BE2C (cell line): Measurements from ENCODE around the gene FBLL1.

Experiments used
- DNase-seq: peaks from one replicate; pipeline ENCODE4 v3.0.0-alpha.2; 2020
- H3K27me3 ChIP-seq: fragments of 250-450 bp; sonication (Bioruptor Pico); 2 replicates; pipeline ENCODE4 v1.5.1; 2020; ENCODE audit warnings: mild to moderate bottlenecking
- H3K36me3 ChIP-seq: fragments of 250-450 bp; sonication (Bioruptor Pico); 2 replicates; pipeline ENCODE4 v1.5.1; 2020; ENCODE audit warnings: mild to moderate bottlenecking
- H3K4me1 ChIP-seq: fragments of 250-450 bp; sonication (Bioruptor Pico); 2 replicates; pipeline ENCODE4 v1.5.1; 2020
- H3K4me3 ChIP-seq: 2 replicates; pipeline ENCODE4 v1.5.1; 2011; ENCODE audit warnings: low read depth, low read length
- H3K9me3 ChIP-seq: fragments of 250-450 bp; sonication (Bioruptor Pico); 2 replicates; pipeline ENCODE4 v1.5.1; 2020
- CTCF ChIP-seq: IDR thresholded peaks from 2 replicates; pipeline ENCODE4 v1.5.1; 2012; ENCODE audit warnings: mild to moderate bottlenecking, low read depth, low read length

The FBLL1 gene

GRCh38 chr5:168489059-168489458 is 40.0 kb upstream of the FBLL1 start:
- no peaks in the 10 kb centered on the region; the same call in 1 of the 2 replicates for H3K4me1 ChIP-seq
- H3K27me3 ChIP-seq, result no peaks in the 10 kb centered on the region
- no peak for DNase-seq
- peaks cover 60% of the 10 kb centered on the region for H3K36me3 ChIP-seq
- no peak for TF ChIP-seq CTCF
- H3K4me3 ChIP-seq, result no peak overlapping the region
- H3K9me3 ChIP-seq, result no peaks in the 10 kb centered on the region

GRCh38 chr5:168494057-168494555 is 35.0 kb upstream of the FBLL1 start:
- TF ChIP-seq CTCF, result no peak
- no peaks in the 10 kb centered on the region for H3K27me3 ChIP-seq
- no peaks in the 10 kb centered on the region for H3K9me3 ChIP-seq
- no peaks in the 10 kb centered on the region for H3K4me1 ChIP-seq
- H3K4me3 ChIP-seq, result no peak overlapping the region
- no peak for DNase-seq
- H3K36me3 ChIP-seq, result peaks cover 97% of the 10 kb centered on the region

GRCh38 chr5:168502563-168503237 is 26.4 kb upstream of the FBLL1 start:
- no peak overlapping the region for H3K4me3 ChIP-seq
- no peaks in the 10 kb centered on the region for H3K9me3 ChIP-seq
- no peaks in the 10 kb centered on the region for H3K4me1 ChIP-seq
- TF ChIP-seq CTCF, result no peak
- H3K27me3 ChIP-seq, result no peaks in the 10 kb centered on the region
- H3K36me3 ChIP-seq, result peaks cover 68% of the 10 kb centered on the region
- no peak for DNase-seq

GRCh38 chr5:168513861-168514428 is 15.2 kb upstream of the FBLL1 start:
- no peaks in the 10 kb centered on the region for H3K4me1 ChIP-seq
- peaks cover 85% of the 10 kb centered on the region for H3K36me3 ChIP-seq
- no peak for DNase-seq
- no peak for TF ChIP-seq CTCF
- H3K9me3 ChIP-seq, result no peaks in the 10 kb centered on the region
- H3K27me3 ChIP-seq, result no peaks in the 10 kb centered on the region
- no peak overlapping the region for H3K4me3 ChIP-seq

- no peak for DNase-seq
- Histone ChIP-seq H3K4me1 (no peaks in the 10 kb centered on the region; the same call in 1 of the 2 replicates), H3K27me3 (no peaks in the 10 kb centered on the region), H3K36me3 (no peaks in the 10 kb centered on the region), H3K4me3 (no peak overlapping the region), H3K9me3 (peaks cover 4% of the 10 kb centered on the region; the same call in 1 of the 2 replicates)
- no peak for TF ChIP-seq CTCF
Observed at GRCh38 chr5:168525856-168526255, 3.2 kb upstream of the FBLL1 start.

GRCh38 chr5:168527756-168528295 is 1.3 kb upstream of the FBLL1 start:
- TF ChIP-seq CTCF, result no peak
- DNase-seq, result no peak
- no peak overlapping the region for H3K4me3 ChIP-seq
- H3K36me3 ChIP-seq, result no peaks in the 10 kb centered on the region
- H3K27me3 ChIP-seq, result no peaks in the 10 kb centered on the region
- no peaks in the 10 kb centered on the region; the same call in 1 of the 2 replicates for H3K4me1 ChIP-seq
- H3K9me3 ChIP-seq, result peaks cover 4% of the 10 kb centered on the region; the same call in 1 of the 2 replicates
